Measurements from ENCODE around the gene C6orf47.
A peak's percentile ranks its signal among the peaks of the same experiment; 100 is the strongest.

C6orf47 gene

GRCh38 chr6:31661262-31662123 lies 915 bp upstream of the C6orf47 start:
- DNase-seq (ENCODE audit: low spot score): no peak

- DNase-seq (ENCODE audit: low spot score): peak; percentile 22
Observed at GRCh38 chr6:31659649-31660380, 763 bp downstream of the C6orf47 start.

DNA sequence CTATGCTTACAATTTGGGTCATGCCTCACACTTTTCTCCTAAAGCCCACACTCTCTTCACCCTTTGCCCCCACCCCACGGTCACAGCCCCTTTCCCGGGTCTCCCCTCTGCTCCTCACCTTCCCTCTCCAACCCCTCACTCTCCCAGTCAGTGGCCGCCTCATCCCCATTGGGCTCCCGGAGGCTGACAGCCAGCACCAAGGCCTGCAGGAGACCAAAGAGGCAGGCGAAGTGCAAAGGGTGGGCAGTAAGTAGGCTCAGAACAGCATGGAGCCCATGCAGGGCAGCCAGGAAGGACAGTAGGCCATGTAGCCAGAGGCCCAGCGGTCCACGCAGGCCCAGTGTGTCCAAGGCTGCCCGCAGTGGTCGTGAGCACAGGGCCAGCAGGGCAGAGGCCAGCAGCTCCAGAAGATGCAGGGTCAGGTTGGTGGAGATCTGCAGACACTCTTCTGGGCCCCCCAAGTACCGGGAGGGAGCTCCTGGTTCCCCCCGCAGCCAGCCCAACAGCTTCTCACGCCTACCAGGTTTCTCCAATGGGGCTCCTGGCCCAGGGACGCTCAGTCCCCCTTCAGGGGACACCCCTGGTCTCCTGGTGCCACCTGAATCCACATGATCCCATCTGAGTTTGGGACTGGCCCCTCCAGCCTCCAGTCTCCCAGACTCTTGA lies 1.5 kb downstream of the C6orf47 start:
- no peak for DNase-seq (ENCODE audit: low spot score)

- DNase-seq (ENCODE audit: low spot score): no peak
Observed at GRCh38 chr6:31658158-31658688, 2.4 kb downstream of the C6orf47 start.

DNA sequence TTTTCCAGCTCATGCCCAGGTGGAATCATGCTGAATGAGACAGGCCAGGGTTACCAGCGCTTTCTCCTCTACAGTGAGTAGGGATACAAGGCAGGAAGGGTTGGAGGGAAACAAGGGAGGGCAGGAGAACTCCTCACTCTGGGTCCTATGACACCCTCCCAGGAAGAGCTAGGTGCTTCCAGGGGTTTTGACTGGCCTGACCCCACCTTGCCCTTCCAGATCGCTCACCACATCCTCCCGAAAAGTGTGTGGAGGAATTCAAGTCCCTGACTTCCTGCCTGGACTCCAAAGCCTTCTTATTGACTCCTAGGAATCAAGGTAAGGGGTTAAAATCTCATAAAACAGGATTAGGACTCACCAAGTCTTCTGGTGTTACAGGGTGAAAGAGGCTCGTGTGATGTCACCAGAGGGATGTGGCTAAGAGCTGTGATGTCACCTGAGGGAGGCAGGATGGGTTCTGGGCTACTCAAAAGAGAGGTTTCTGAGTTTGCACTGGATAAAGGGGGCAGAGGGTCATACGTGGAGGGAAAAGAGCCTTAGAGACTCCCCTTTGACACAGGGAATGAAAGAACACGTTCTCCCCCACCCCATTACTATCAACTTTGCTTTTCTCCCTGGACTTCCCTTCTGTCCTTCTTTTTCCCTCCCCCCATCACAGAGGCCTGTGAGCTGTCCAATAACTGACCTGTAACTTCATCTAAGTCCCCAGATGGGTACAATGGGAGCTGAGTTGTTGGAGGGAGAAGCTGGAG lies 3.0 kb downstream of the C6orf47 start:
- DNase-seq (ENCODE audit: low spot score): no peak

- DNase-seq (ENCODE audit: low spot score): no peak
Observed at GRCh38 chr6:31655349-31656237, 5.0 kb downstream of the C6orf47 start, which contains the start of gene APOM. Gene APOM, plus strand, starts transcription at chr6:31655894. Its CDS starts 73 bp downstream, at chr6:31655967.

DNA sequence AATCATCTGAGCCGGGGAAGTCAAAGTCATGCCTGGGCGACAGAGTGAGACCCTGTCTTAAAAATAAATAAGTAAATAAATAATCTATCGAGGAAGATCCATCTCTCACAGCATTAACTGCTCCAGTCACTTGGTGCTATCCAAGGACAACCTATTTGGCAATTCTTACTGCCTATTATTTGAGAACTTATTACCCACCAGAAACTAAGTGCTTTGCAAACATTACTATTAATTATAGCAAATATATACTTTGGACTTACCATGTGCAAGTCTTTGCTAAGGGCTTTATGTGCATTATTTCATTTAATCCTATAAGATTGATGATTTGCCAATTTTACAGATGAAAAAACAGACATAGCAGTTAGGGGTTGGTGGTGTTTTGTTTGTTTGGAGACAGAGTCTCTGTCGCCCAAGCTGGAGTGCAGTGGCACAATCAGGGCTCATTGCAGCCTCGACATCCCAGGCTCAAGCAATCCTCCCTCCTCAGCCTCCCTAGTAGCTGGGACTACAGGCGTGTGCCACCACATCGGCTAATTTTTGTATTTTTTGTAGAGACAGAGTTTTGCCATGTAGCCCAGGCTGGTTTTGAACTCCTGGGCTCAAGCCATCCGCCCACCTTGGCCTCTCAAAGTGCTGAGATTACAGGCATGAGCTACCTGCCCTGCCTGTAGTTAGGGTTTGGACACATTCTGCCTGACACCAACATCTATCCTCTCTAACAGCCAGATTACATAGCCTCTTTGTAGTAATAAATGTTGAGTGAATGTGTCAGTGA lies 5.8 kb downstream of the C6orf47 start:
- DNase-seq (ENCODE audit: low spot score): no peak

- peak; percentile 95 for DNase-seq (ENCODE audit: low spot score)
Observed at GRCh38 chr6:31652925-31653724, 7.5 kb downstream of the C6orf47 start.

DNA sequence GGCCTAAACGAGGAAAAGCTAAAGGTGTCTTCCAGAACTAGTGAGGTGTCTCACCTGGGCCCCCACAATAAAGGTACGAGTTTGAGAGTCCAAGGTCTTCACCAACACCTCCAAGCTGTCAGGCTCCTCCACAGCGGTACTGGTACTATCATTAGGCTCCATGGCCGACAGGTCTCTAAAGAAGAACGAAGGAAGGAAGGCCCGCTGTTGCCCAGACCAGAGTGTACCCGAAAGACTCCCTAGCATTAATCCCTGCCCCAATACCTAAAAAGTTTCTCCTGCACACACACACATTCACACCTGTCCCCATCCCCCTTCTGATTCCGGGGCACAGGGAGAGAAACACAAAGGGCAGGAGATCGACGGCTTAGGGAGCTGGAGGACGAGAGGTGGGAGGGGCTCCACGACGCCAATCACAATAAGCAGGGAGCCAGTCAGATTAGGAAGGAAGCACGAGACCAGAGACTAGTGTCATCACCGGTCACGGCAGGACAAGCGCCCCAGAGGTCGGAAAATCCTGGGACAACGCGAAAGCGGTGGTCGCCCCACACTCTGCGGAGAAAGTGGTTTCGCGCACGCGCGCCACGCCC lies 8.9 kb downstream of the C6orf47 start:
- DNase-seq (ENCODE audit: low spot score): peak; percentile 66

- DNase-seq (ENCODE audit: low spot score): no peak
Observed at GRCh38 chr6:31645325-31645724, 15.3 kb downstream of the C6orf47 start.

GRCh38 chr6:31643818-31644454 lies 16.6 kb downstream of the C6orf47 start:
- DNase-seq (ENCODE audit: low spot score): no peak

DNA sequence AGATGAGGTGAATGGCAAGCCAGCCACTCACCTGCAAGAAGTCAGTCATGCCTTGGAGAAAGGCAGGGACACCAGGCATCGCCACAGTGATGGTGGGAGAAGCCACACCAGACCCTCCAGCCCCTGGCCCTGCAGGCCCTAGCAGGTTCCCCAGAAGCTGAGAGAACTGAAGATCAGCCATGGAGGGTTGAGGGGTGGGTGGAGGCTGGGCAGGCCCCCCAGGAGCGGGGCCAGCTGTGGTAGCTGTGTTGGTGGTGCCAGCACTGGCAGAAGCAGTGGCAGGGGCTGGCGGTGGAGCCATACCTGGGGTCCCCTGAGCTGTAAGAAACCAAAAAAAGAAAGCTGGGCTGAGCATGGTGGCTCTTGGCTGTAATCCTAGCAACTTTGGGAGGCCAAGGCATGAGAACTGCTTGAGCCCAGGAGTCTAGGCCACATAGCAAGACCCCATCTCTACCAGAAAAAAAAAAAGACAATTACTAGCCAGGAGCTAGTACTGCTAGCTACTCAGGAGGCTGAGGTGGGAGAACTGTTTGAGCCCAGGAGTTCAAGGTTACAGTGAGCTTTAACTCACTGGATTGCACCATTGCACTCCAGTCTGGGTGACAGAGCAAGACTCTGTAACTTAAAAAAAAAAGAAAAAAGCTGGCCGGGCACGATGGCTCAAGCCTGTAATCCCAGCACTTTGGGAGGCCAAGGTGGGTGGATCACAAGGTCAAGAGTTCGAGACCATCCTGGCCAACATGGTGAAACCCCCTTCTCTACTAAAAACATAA lies 17.6 kb downstream of the C6orf47 start:
- DNase-seq (ENCODE audit: low spot score): no peak

- DNase-seq (ENCODE audit: low spot score): no peak
Observed at GRCh38 chr6:31641370-31641769, 19.2 kb downstream of the C6orf47 start.

- no peak for DNase-seq (ENCODE audit: low spot score)
Observed at GRCh38 chr6:31640612-31641011, 20.0 kb downstream of the C6orf47 start.

DNA sequence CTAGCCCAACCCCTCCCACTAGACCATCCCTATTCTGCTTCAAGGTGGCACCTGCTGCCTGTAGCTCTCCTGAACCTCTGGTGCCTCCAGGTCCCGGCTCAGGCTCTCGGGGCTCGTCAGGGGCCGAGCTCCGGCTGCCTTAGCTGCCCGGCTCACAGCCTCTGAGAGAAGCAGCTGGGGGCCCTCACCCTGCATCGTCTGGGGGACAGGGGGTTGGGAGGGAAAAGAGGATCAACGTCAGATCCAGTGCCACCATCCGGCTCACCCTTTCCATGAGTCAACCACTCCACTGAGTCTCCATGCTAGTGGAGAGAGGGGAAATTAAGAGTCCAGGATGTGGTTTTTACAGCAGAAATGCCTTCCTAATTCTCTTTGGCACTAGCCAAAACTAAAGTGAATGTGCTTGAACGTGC lies 21.1 kb downstream of the C6orf47 start:
- no peak for DNase-seq (ENCODE audit: low spot score)

DNA sequence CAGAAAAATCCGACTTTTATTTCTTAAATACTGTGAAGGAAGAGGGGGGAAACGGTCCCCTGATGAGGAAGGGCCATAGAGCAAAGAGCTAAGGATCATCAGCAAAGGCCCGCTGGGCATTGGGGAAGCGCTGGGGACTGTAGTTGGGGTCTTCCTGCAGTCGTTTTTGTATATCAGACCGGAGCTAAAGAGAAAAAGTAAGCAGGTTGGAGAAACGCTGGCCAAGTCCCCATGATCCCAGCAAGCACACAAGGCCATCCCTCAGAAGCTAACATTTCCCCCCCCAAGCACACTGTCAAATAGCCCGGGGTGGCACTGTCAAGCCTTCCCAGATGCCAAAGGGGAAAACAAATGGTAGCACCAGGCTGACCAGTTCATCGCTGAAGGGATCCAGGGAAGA lies 21.5 kb downstream of the C6orf47 start:
- DNase-seq (ENCODE audit: low spot score): no peak
